GM23338 (cell line): Measurements from ENCODE around the gene EGF. TPM values are rescaled to one million over a fixed set of nuclear protein-coding genes. Genes with fewer than 3 reads are reported as not detected.

Source experiments
- ATAC-seq: fragments of 200-7000 bp; cut with Tn5 transposase; 3 replicates; pipeline ENCODE4 v1.9.1; 2020
- DNase-seq: peaks from one replicate; pipeline ENCODE4 v3.0.0-alpha.2; 2015; ENCODE audit warnings: low spot score
- H2AFZ ChIP-seq: fragments of 200-600 bp; sonication (generic); 2 replicates; pipeline ENCODE4 v1.8.0; 2016; ENCODE audit warnings: antibody characterized with exemption, mild to moderate bottlenecking, moderate library complexity
- H3F3A ChIP-seq: fragments of 200-600 bp; sonication (generic); replicated peaks from 2 replicates; pipeline ENCODE4 v1.8.0; 2017; ENCODE audit warnings: antibody characterized with exemption, mixed run types, low read depth
- H3K27ac ChIP-seq: fragments of 200-600 bp; sonication (generic); 2 replicates; pipeline ENCODE4 v1.6.1; 2016; ENCODE audit warnings: low read depth
- H3K27me3 ChIP-seq: fragments of 200-600 bp; sonication (generic); 2 replicates; pipeline ENCODE4 v1.8.0; 2016; ENCODE audit warnings: mild to moderate bottlenecking, mixed run types, moderate library complexity; ENCODE audit not compliant: insufficient read depth
- H3K36me3 ChIP-seq: fragments of 200-600 bp; sonication (generic); 2 replicates; pipeline ENCODE4 v1.8.0; 2016; ENCODE audit warnings: mild to moderate bottlenecking; ENCODE audit not compliant: insufficient read depth
- H3K4me1 ChIP-seq: fragments of 200-600 bp; sonication (generic); 2 replicates; pipeline ENCODE4 v1.8.0; 2016; ENCODE audit warnings: mild to moderate bottlenecking, moderate library complexity; ENCODE audit not compliant: insufficient read depth
- H3K4me2 ChIP-seq: fragments of 200-600 bp; sonication (generic); 2 replicates; pipeline ENCODE4 v1.7.1; 2017; ENCODE audit warnings: mixed run types
- H3K4me3 ChIP-seq: fragments of 200-600 bp; sonication (generic); 2 replicates; pipeline ENCODE4 v1.6.1; 2016; ENCODE audit warnings: mixed run types
- H3K79me2 ChIP-seq: fragments of 200-600 bp; sonication (generic); replicated peaks from 2 replicates; pipeline ENCODE4 v1.8.0; 2017; ENCODE audit warnings: mild to moderate bottlenecking; ENCODE audit not compliant: insufficient read depth
- H3K9me2 ChIP-seq: fragments of 200-600 bp; sonication (generic); 2 replicates; pipeline ENCODE4 v1.8.0; 2017; ENCODE audit not compliant: insufficient read depth
- H4K20me1 ChIP-seq: fragments of 200-600 bp; sonication (generic); replicated peaks from 2 replicates; pipeline ENCODE4 v1.8.0; 2017; ENCODE audit warnings: mild to moderate bottlenecking; ENCODE audit not compliant: insufficient read depth
- H3K27ac Mint-ChIP-seq: 2 replicates; pipeline ENCODE4 v1.8.0; 2020; ENCODE audit warnings: inconsistent platforms, mild to moderate bottlenecking, moderate library complexity, mixed read lengths
- H3K27me3 Mint-ChIP-seq: 3 replicates; pipeline ENCODE4 v1.8.0; 2022; ENCODE audit warnings: low read depth, mild to moderate bottlenecking, moderate library complexity, mixed read lengths, inconsistent platforms; ENCODE audit not compliant: insufficient read depth, poor library complexity
- H3K36me3 Mint-ChIP-seq: 3 replicates; pipeline ENCODE4 v1.8.0; 2021; ENCODE audit warnings: low read depth, mild to moderate bottlenecking, inconsistent platforms, moderate library complexity, mixed read lengths
- H3K4me1 Mint-ChIP-seq: 3 replicates; pipeline ENCODE4 v1.8.0; 2020; ENCODE audit warnings: mild to moderate bottlenecking, inconsistent platforms, mixed read lengths
- H3K4me3 Mint-ChIP-seq: 3 replicates; pipeline ENCODE4 v1.8.0; 2021; ENCODE audit warnings: moderate library complexity, mild to moderate bottlenecking, inconsistent platforms, mixed read lengths
- H3K9me3 Mint-ChIP-seq: 3 replicates; pipeline ENCODE4 v1.8.0; 2020; ENCODE audit warnings: moderate library complexity, mild to moderate bottlenecking, inconsistent platforms, mixed read lengths
- JUNB ChIP-seq: IDR thresholded peaks from one replicate; pipeline ENCODE4 v1.6.1; 2016; ENCODE audit warnings: antibody characterized with exemption; ENCODE audit not compliant: unreplicated experiment
- POLR2AphosphoS5 ChIP-seq: IDR thresholded peaks from 2 replicates; pipeline ENCODE4 v1.6.1; 2016; ENCODE audit warnings: antibody characterized with exemption, low read depth
- STAT1 ChIP-seq: IDR thresholded peaks from one replicate; pipeline ENCODE4 v1.6.1; 2016; ENCODE audit warnings: antibody characterized with exemption; ENCODE audit not compliant: unreplicated experiment
- ZNF114 ChIP-seq: fragments of 250-450 bp; sonication (Bioruptor Pico); IDR thresholded peaks from 2 replicates; pipeline ENCODE4 v1.5.0; 2020; ENCODE audit warnings: mild to moderate bottlenecking, moderate library complexity
- polyA plus RNA-seq: library from polyadenylated mRNA; unstranded; fragments of >200 nt; fragmentation: Nextera tagmentation; extraction: Ambion mirVana; gene quantifications from 2 replicates; pipeline ENCODE4 v1.2.1, GENCODE V29; 2016
- total RNA-seq: library from RNA; depleted of rRNA; stranded (reverse); fragments of >200 nt; shearing (Covaris generic); gene quantifications from 2 replicates; pipeline ENCODE4 v1.2.3, GENCODE V29; 2014
- TF ChIP-seq, protein P1 (sequence below), 2 experiments: fragments of 200-600 bp in 1 of 2; sonication (generic) in 1 of 2; conservative IDR thresholded peaks; 2 replicates each; pipeline versions ENCODE4 v1.5.1 to v1.6.1; 2016 to 2017; ENCODE audit warnings: antibody characterized with exemption in 2 of 2, low read depth in 2 of 2, mild to moderate bottlenecking in 2 of 2, moderate library complexity in 1 of 2
- TF ChIP-seq, protein P2 (sequence below): IDR thresholded peaks from one replicate; pipeline ENCODE4 v1.6.1; 2018; ENCODE audit warnings: antibody characterized with exemption; ENCODE audit not compliant: unreplicated experiment

EGF gene
- total and polyA plus RNA-seq, 2 experiments from 2014 or later = 1.4 to 3.0 TPM

DNA sequence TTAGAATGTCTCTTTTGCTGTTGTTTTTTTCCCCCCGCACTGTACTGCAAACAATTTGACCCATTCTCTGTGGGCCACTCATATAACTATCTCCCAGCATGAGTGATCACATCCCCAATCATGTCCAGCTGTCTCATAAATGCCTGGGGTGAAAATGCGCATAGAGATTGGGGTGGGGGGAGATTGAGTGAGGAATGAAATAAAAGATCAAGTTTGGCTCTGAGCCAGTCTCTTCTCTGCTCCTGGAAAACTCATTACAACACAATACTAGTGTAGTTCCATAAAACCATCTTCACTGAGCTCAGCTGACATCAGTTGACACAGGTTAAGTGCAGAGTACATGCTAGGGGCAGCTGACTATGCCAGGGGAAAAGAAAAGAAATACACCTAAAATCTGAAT, 96.9 kb downstream of the EGF start (continued):
- no peak for TF ChIP-seq STAT1
- TF ChIP-seq, protein P1, sequence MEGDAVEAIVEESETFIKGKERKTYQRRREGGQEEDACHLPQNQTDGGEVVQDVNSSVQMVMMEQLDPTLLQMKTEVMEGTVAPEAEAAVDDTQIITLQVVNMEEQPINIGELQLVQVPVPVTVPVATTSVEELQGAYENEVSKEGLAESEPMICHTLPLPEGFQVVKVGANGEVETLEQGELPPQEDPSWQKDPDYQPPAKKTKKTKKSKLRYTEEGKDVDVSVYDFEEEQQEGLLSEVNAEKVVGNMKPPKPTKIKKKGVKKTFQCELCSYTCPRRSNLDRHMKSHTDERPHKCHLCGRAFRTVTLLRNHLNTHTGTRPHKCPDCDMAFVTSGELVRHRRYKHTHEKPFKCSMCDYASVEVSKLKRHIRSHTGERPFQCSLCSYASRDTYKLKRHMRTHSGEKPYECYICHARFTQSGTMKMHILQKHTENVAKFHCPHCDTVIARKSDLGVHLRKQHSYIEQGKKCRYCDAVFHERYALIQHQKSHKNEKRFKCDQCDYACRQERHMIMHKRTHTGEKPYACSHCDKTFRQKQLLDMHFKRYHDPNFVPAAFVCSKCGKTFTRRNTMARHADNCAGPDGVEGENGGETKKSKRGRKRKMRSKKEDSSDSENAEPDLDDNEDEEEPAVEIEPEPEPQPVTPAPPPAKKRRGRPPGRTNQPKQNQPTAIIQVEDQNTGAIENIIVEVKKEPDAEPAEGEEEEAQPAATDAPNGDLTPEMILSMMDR (conservative IDR thresholded peaks at IDR 0.05; ENCODE audit: low read depth in 2 of 2) = no peak

DNA sequence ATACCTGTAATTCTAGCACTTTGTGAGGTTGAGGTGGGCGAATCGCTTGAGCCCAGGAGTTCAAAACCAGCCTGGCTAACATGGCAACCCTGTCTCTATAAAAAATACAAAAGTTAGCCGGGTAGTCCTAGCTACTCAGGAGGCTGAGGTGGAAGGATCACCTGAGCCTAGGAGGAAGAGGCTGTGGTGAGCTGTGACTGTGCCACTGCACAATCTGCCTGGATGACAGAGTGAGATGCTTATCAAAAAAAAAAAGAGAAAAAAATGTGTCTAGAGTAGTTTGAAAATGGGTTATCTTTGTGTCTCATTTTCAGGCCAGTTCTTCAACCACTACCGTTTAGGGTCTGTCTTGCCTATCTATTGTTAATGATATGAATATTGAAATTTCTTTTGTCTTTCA, 98.1 kb downstream of the EGF start:
- Histone ChIP-seq H3K4me2 (no peak overlapping the region), H4K20me1 (no peaks in the 10 kb centered on the region), H3F3A (no peaks in the 10 kb centered on the region), H3K27me3 (no peaks in the 10 kb centered on the region), H3K4me1 (no peaks in the 10 kb centered on the region), H3K79me2 (no peaks in the 10 kb centered on the region), H3K9me2 (no peaks in the 10 kb centered on the region), H2AFZ (no peak overlapping the region), H3K36me3 (no peaks in the 10 kb centered on the region), H3K27ac (no peak overlapping the region), H3K4me3 (no peak overlapping the region)
- DNase-seq = no peak
- no peak for ATAC-seq
- peaks cover 4% of the 10 kb centered on the region for H3K27me3 Mint-ChIP-seq
- H3K36me3 Mint-ChIP-seq = no peaks in the 10 kb centered on the region
- no peak for TF ChIP-seq ZNF114 (CRISPR knock-in tag)
- TF ChIP-seq JUNB = no peak
- H3K27ac Mint-ChIP-seq = no peak overlapping the region
- H3K4me3 Mint-ChIP-seq = no peak overlapping the region
- H3K4me1 Mint-ChIP-seq = peaks cover 14% of the 10 kb centered on the region
- H3K9me3 Mint-ChIP-seq = no peaks in the 10 kb centered on the region; the same call in 2 of the 3 replicates

DNA sequence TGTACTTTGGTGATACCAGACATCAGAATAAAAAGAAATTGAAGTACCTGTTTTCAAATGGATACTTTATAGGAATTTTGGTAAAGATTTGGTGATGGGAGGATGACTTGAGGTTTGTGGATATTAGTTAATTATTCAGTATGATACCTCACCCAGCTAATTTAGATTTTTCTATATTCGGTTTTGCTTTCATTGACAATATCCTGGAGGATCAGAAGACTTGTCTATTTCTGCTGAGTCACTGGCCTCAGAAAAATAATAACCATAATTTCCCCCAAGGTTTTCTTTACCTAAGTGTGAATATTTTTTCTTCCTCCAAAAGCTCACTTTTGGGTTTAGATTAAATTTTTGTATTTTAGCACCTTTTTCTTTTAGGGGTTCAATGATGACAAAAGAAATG, 100.2 kb downstream of the EGF start:
- Histone ChIP-seq H3K27ac (no peak overlapping the region), H3K79me2 (no peaks in the 10 kb centered on the region), H4K20me1 (no peaks in the 10 kb centered on the region), H2AFZ (no peak overlapping the region), H3K4me2 (no peak overlapping the region), H3K27me3 (no peaks in the 10 kb centered on the region), H3K4me3 (no peak overlapping the region), H3K4me1 (no peaks in the 10 kb centered on the region), H3F3A (no peaks in the 10 kb centered on the region), H3K9me2 (no peaks in the 10 kb centered on the region), H3K36me3 (no peaks in the 10 kb centered on the region)
- peaks cover 16% of the 10 kb centered on the region for H3K4me1 Mint-ChIP-seq
- H3K36me3 Mint-ChIP-seq = no peaks in the 10 kb centered on the region
- peaks cover 7% of the 10 kb centered on the region; the same call in 2 of the 3 replicates for H3K9me3 Mint-ChIP-seq
- H3K27me3 Mint-ChIP-seq = peaks cover 4% of the 10 kb centered on the region
- no peak for ATAC-seq
- peak overlapping the region; percentile 52 for H3K27ac Mint-ChIP-seq
- no peak overlapping the region for H3K4me3 Mint-ChIP-seq
- no peak for DNase-seq
- TF ChIP-seq POLR2AphosphoS5 = no peak
- TF ChIP-seq, protein P1 (conservative IDR thresholded peaks at IDR 0.05; ENCODE audit: low read depth in 2 of 2) = no peak
- TF ChIP-seq, protein P2, sequence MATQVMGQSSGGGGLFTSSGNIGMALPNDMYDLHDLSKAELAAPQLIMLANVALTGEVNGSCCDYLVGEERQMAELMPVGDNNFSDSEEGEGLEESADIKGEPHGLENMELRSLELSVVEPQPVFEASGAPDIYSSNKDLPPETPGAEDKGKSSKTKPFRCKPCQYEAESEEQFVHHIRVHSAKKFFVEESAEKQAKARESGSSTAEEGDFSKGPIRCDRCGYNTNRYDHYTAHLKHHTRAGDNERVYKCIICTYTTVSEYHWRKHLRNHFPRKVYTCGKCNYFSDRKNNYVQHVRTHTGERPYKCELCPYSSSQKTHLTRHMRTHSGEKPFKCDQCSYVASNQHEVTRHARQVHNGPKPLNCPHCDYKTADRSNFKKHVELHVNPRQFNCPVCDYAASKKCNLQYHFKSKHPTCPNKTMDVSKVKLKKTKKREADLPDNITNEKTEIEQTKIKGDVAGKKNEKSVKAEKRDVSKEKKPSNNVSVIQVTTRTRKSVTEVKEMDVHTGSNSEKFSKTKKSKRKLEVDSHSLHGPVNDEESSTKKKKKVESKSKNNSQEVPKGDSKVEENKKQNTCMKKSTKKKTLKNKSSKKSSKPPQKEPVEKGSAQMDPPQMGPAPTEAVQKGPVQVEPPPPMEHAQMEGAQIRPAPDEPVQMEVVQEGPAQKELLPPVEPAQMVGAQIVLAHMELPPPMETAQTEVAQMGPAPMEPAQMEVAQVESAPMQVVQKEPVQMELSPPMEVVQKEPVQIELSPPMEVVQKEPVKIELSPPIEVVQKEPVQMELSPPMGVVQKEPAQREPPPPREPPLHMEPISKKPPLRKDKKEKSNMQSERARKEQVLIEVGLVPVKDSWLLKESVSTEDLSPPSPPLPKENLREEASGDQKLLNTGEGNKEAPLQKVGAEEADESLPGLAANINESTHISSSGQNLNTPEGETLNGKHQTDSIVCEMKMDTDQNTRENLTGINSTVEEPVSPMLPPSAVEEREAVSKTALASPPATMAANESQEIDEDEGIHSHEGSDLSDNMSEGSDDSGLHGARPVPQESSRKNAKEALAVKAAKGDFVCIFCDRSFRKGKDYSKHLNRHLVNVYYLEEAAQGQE = no peak
